OCI-LY3 (cell line): ENCODE data around the gene HID1.

Source experiments
- H2AFZ ChIP-seq: fragments of 200-600, 300-600 bp; shearing (Covaris generic); 2 replicates; pipeline ENCODE4 v1.6.0; 2014; ENCODE audit warnings: antibody characterized with exemption, low read depth, low read length
- H3K27ac ChIP-seq: fragments of 200-600, 300-600 bp; sonication (generic); 2 replicates; pipeline ENCODE4 v1.5.1; 2014; ENCODE audit warnings: mild to moderate bottlenecking, low read length, moderate library complexity, mixed read lengths
- H3K27me3 ChIP-seq: fragments of 200-600, 300-600 bp; sonication (generic); 2 replicates; pipeline ENCODE4 v1.6.1; 2014; ENCODE audit warnings: low read depth, low read length, mixed read lengths
- H3K36me3 ChIP-seq: fragments of 200-600, 300-600 bp; sonication (generic); replicated peaks from 2 replicates; pipeline ENCODE3; 2014; ENCODE audit warnings: low read depth, low read length, mixed read lengths
- H3K4me1 ChIP-seq: fragments of 300-600, 200-600 bp; sonication (generic); 2 replicates; pipeline ENCODE4 v1.6.1; 2014; ENCODE audit warnings: low read length, mixed read lengths
- H3K4me2 ChIP-seq: fragments of 200-600, 300-600 bp; sonication (generic); 2 replicates; pipeline ENCODE4 v1.6.1; 2014; ENCODE audit warnings: low read length, mixed read lengths
- H3K4me3 ChIP-seq: fragments of 300-600, 200-600 bp; sonication (generic); 2 replicates; pipeline ENCODE4 v1.5.1; 2014; ENCODE audit warnings: antibody characterized with exemption, mild to moderate bottlenecking, low read length, moderate library complexity
- H3K79me2 ChIP-seq: fragments of 300-600, 200-600 bp; shearing (Covaris generic); 2 replicates; pipeline ENCODE4 v1.6.1; 2014; ENCODE audit warnings: mild to moderate bottlenecking, low read length, mixed read lengths
- H3K9ac ChIP-seq: fragments of 300-600, 200-600 bp; shearing (Covaris generic); 2 replicates; pipeline ENCODE4 v1.6.0; 2014; ENCODE audit warnings: mild to moderate bottlenecking, low read length, moderate library complexity
- H3K9me3 ChIP-seq: fragments of 200-600, 300-600 bp; shearing (Covaris generic); 2 replicates; pipeline ENCODE4 v1.6.1; 2014; ENCODE audit warnings: low read length, mixed read lengths; ENCODE audit not compliant: insufficient read depth
- H4K20me1 ChIP-seq: fragments of 200-600, 300-600 bp; sonication (generic); 2 replicates; pipeline ENCODE4 v1.6.1; 2016; ENCODE audit warnings: low read length, mixed read lengths; ENCODE audit not compliant: insufficient read depth
- CTCF ChIP-seq: fragments of 200-600, 300-600 bp; sonication (generic); IDR thresholded peaks from 2 replicates; pipeline ENCODE4 v1.5.1; 2014; ENCODE audit warnings: antibody characterized with exemption, low read length, low read depth
- EZH2phosphoT487 ChIP-seq: fragments of 200-600 bp; shearing (Covaris generic); IDR thresholded peaks from 2 replicates; pipeline ENCODE4 v1.6.1; 2018; ENCODE audit warnings: antibody characterized with exemption, mixed run types, low read depth

Gene HID1

DNA sequence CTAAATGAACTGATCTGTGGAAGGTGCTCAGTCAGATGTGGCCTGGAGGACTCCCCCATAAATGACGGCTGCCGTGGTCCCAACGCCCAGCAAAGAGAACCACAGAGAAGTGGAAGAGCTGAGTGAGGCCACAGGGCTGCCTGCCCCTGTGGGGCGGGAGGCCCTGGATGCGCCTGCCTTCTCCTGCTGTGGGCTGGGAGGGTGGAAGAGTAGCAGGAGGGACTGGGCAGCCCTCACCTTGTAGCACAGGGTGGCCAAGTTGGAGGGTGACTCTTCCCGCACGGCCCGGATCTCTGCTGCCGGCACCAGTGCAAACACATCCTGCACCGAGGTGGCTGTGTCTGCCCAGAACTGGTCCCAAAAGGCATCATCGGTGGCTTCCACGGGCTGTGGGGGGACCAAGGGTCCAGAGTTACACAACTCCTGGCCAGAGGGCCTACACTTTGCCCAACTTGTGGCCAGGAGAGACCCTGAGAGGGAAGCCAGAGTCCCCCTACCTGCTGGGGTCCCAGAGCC lies 8.3 kb downstream of the HID1 start:
- Histone ChIP-seq H3K4me1 (peaks cover 7% of the 10 kb centered on the region), H3K36me3 (no peaks in the 10 kb centered on the region), H4K20me1 (no peaks in the 10 kb centered on the region), H3K27me3 (no peaks in the 10 kb centered on the region), H3K27ac (no peak overlapping the region), H3K9me3 (no peaks in the 10 kb centered on the region), H3K9ac (no peak overlapping the region), H3K79me2 (no peaks in the 10 kb centered on the region), H3K4me3 (no peak overlapping the region), H2AFZ (no peak overlapping the region), H3K4me2 (no peak overlapping the region)
- TF ChIP-seq CTCF (no peak), EZH2phosphoT487 (no peak)

GRCh38 chr17:74963656-74964055 lies 8.9 kb downstream of the HID1 start:
- Histone ChIP-seq H3K79me2 (no peaks in the 10 kb centered on the region), H4K20me1 (no peaks in the 10 kb centered on the region), H3K27ac (no peak overlapping the region), H3K9ac (no peak overlapping the region), H2AFZ (no peak overlapping the region), H3K4me1 (peaks cover 7% of the 10 kb centered on the region), H3K9me3 (no peaks in the 10 kb centered on the region), H3K4me2 (no peak overlapping the region), H3K27me3 (no peaks in the 10 kb centered on the region), H3K4me3 (no peak overlapping the region), H3K36me3 (no peaks in the 10 kb centered on the region)
- TF ChIP-seq CTCF (no peak), EZH2phosphoT487 (no peak)

DNA sequence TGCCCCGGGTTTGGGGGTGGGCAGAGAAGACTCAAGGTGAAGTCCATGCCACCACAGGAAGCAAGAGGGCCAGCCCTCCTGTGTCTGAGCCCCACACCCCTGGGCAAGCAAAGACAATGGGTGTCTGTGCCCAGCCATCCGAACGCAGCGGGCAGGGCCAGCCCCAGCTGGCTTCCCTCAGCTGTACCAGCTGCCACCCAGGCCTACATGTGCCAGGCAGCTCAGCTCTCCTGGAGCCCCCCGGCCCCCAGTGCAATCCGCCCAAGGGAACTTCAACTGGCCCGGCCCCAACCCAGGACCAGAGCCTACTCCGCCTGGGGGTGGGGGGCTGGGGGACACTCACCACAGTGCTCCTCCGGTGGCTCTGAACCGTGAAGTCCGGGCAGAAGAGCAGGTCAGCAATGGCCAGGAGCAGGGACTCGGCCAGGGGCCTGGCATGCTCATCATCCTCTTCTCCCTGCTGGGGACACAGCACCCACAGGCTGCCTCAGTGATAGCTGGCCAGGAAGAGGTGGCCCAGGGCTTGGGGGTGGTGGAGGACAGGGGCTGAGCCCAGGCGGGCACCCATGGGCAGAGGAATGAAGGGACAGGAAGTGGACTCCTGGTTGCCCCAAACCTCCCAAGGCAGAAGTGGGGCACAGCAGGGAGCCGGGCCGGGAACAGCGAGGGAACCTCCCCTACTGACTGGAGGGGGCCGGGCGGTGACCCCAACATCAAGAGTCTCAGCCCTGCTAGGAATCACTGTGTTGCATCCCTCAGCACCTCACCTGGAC lies 9.8 kb downstream of the HID1 start:
- Histone ChIP-seq H3K4me1 (peaks cover 10% of the 10 kb centered on the region), H3K27me3 (no peaks in the 10 kb centered on the region), H3K4me3 (no peak overlapping the region), H3K9me3 (no peaks in the 10 kb centered on the region), H3K79me2 (no peaks in the 10 kb centered on the region), H3K36me3 (no peaks in the 10 kb centered on the region), H3K27ac (no peak overlapping the region), H2AFZ (no peak overlapping the region), H3K9ac (no peak overlapping the region), H4K20me1 (no peaks in the 10 kb centered on the region), H3K4me2 (no peak overlapping the region)
- TF ChIP-seq EZH2phosphoT487: no peak
- no peak for TF ChIP-seq CTCF

- no peaks in the 10 kb centered on the region for H4K20me1 ChIP-seq
These were observed 10.8 kb downstream of the HID1 start for GRCh38 chr17:74961657-74962350.

More at GRCh38 chr17:74961657-74962350, 10.8 kb downstream of the HID1 start:
- Histone ChIP-seq H3K27ac (no peak overlapping the region), H3K36me3 (no peaks in the 10 kb centered on the region), H3K9ac (no peak overlapping the region), H3K4me3 (peak overlapping the region; percentile 40; the same call in 1 of the 2 replicates), H3K9me3 (no peaks in the 10 kb centered on the region), H3K4me1 (peaks cover 10% of the 10 kb centered on the region), H2AFZ (peak overlapping the region; percentile 51; the same call in 1 of the 2 replicates), H3K79me2 (no peaks in the 10 kb centered on the region), H3K4me2 (peak overlapping the region; percentile 66), H3K27me3 (no peaks in the 10 kb centered on the region)
- TF ChIP-seq EZH2phosphoT487 (no peak), CTCF (peak; percentile 78)
